Panc1 (cell line): ENCODE measurements around the gene GPX1.

Experiments
- CTCF ChIP-seq: fragments of 450-650 bp; IDR thresholded peaks from 2 replicates; pipeline ENCODE4 v1.5.1; 2017; ENCODE audit warnings: mild to moderate bottlenecking
- POLR2AphosphoS5 ChIP-seq: IDR thresholded peaks from 2 replicates; pipeline ENCODE4 v1.6.1; 2012; ENCODE audit warnings: mild to moderate bottlenecking, low read depth, low read length, moderate library complexity
- REST ChIP-seq, 2 experiments: IDR thresholded peaks; 2 replicates each; pipeline ENCODE4 v1.6.1; 2011 to 2012; ENCODE audit warnings: low read depth in 2 of 2, control low read depth in 1 of 2, low read length in 1 of 2, mild to moderate bottlenecking in 1 of 2, moderate library complexity in 1 of 2; ENCODE audit not compliant: insufficient read depth in 1 of 2
- SIN3A ChIP-seq: IDR thresholded peaks from 2 replicates; pipeline ENCODE4 v1.6.1; 2012; ENCODE audit warnings: low read depth, mild to moderate bottlenecking, low read length, moderate library complexity, borderline replicate concordance; ENCODE audit not compliant: insufficient read depth
- TCF7L2 ChIP-seq: IDR thresholded peaks from 2 replicates; pipeline ENCODE4 v1.6.1; 2011; ENCODE audit warnings: mild to moderate bottlenecking, low read depth, low read length, inconsistent platforms

- TF ChIP-seq CTCF (no peak), POLR2AphosphoS5 (no peak), REST (IDR thresholded peaks at IDR 0.05; ENCODE audit: insufficient read depth in 1 of 2, low read depth in 2 of 2, low read length in 1 of 2) (no peak), SIN3A (no peak), TCF7L2 (no peak)
These were observed 41.3 kb downstream of the GPX1 start for GRCh38 chr3:49316696-49317457.
